Measurements from ENCODE around the gene STRBP. TPM values are rescaled to one million over a fixed set of nuclear protein-coding genes. Genes with fewer than 3 reads are reported as not detected.

Gene STRBP
- total and polyA plus RNA-seq, 9 of the 15 experiments (the other 6 are each of a cell fraction or from before 2014, with no cell fraction given), result 27.7 to 84.0 (median 70.2) TPM

DNA sequence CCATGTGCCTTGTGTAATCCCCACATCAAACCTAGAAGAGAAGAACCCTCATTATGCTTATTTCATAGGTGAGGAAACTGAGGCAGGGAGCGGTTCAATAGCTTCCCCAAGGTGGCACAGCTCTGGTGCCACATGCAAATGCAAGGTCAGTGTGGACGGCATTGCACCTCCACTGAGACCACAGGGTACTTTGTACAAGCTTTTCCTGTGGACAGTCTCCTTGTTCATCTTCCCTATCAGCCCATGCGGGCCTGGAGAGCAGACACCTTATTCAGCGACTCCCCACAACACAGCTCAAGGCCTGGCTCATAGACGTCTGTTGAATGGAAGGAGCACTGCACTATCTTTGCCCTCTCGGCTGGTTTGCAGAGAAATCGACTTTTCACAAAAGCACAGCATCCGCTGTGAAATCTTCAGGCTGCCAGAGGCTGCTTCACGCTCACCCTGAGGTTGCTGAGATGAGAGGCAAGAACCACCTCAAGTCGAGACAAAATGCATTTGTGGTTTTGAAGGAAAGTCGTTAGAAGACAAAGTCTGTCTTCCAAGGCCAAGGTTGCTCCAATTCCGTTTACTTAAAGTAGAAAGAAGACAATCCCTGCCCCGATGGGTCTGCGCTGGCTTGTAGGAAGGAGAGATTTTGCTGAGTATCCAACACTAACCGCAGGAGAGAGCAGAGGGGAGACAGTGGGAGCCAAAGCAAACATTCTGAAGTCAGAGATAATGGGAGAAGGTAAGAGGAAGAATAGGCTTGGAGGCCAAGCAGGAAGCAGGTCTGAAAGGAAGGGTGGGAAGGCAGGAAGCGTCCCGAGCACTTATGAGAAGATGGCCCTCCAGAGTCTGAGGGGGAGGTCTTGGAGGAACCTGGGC is 34.2 kb upstream of the STRBP start (continued):
- TF ChIP-seq HNRNPH1 (optimal IDR thresholded peaks at IDR 0.05; ENCODE audit: low read depth, low read length) (no peak), IRF2 (CRISPR knock-in tag; IDR thresholded peaks at IDR 0.05) (no peak), FOS (IDR thresholded peaks at IDR 0.05; ENCODE audit: extremely low read depth, insufficient read length) (no peak), ZNF224 (CRISPR knock-in tag; IDR thresholded peaks at IDR 0.05) (no peak), HNRNPL (IDR thresholded peaks at IDR 0.05; ENCODE audit: low read depth, low read length) (no peak), PHB2 (IDR thresholded peaks at IDR 0.05; ENCODE audit: low read depth) (no peak), SMAD4 (CRISPR knock-in tag; conservative IDR thresholded peaks at IDR 0.05) (peak; percentile 70), KHSRP (IDR thresholded peaks at IDR 0.05) (no peak), GABPB2 (CRISPR knock-in tag; conservative IDR thresholded peaks at IDR 0.05) (no peak), MXD1 (CRISPR knock-in tag; IDR thresholded peaks at IDR 0.05; ENCODE audit: borderline replicate concordance, poor library complexity, severe bottlenecking) (no peak), CHD2 (IDR thresholded peaks at IDR 0.05; ENCODE audit: low read depth, low read length) (no peak), TFAP4 (CRISPR knock-in tag; IDR thresholded peaks at IDR 0.05; ENCODE audit: borderline replicate concordance) (0 out of 2 replicates have a peak, but pooled peaks have one; percentile 69), ELK1 (CRISPR knock-in tag; IDR thresholded peaks at IDR 0.05) (no peak), BACH1 (tag; IDR thresholded peaks at IDR 0.05) (0 out of 2 replicates have a peak, but pooled peaks have one; percentile 29), SMARCA5 (IDR thresholded peaks at IDR 0.05) (no peak), BCL6 (CRISPR knock-in tag; IDR thresholded peaks at IDR 0.05) (no peak), RNF2 (IDR thresholded peaks at IDR 0.05) (no peak), ILF3 (IDR thresholded peaks at IDR 0.05; ENCODE audit: borderline replicate concordance) (no peak)
- TF ChIP-seq, protein P1, sequence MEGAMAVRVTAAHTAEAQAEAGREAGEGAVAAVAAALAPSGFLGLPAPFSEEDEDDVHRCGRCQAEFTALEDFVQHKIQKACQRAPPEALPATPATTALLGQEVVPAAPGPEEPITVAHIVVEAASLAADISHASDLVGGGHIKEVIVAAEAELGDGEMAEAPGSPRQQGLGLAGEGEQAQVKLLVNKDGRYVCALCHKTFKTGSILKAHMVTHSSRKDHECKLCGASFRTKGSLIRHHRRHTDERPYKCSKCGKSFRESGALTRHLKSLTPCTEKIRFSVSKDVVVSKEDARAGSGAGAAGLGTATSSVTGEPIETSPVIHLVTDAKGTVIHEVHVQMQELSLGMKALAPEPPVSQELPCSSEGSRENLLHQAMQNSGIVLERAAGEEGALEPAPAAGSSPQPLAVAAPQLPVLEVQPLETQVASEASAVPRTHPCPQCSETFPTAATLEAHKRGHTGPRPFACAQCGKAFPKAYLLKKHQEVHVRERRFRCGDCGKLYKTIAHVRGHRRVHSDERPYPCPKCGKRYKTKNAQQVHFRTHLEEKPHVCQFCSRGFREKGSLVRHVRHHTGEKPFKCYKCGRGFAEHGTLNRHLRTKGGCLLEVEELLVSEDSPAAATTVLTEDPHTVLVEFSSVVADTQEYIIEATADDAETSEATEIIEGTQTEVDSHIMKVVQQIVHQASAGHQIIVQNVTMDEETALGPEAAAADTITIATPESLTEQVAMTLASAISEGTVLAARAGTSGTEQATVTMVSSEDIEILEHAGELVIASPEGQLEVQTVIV (CRISPR knock-in tag; IDR thresholded peaks at IDR 0.05; ENCODE audit: borderline replicate concordance), result no peak
- TF ChIP-seq, protein P2, sequence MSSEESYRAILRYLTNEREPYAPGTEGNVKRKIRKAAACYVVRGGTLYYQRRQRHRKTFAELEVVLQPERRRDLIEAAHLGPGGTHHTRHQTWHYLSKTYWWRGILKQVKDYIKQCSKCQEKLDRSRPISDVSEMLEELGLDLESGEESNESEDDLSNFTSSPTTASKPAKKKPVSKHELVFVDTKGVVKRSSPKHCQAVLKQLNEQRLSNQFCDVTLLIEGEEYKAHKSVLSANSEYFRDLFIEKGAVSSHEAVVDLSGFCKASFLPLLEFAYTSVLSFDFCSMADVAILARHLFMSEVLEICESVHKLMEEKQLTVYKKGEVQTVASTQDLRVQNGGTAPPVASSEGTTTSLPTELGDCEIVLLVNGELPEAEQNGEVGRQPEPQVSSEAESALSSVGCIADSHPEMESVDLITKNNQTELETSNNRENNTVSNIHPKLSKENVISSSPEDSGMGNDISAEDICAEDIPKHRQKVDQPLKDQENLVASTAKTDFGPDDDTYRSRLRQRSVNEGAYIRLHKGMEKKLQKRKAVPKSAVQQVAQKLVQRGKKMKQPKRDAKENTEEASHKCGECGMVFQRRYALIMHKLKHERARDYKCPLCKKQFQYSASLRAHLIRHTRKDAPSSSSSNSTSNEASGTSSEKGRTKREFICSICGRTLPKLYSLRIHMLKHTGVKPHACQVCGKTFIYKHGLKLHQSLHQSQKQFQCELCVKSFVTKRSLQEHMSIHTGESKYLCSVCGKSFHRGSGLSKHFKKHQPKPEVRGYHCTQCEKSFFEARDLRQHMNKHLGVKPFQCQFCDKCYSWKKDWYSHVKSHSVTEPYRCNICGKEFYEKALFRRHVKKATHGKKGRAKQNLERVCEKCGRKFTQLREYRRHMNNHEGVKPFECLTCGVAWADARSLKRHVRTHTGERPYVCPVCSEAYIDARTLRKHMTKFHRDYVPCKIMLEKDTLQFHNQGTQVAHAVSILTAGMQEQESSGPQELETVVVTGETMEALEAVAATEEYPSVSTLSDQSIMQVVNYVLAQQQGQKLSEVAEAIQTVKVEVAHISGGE (CRISPR knock-in tag; IDR thresholded peaks at IDR 0.05), result no peak

All from K562 (cell line).